ENCODE data around the gene SPOCK2.

The SPOCK2 gene

DNA sequence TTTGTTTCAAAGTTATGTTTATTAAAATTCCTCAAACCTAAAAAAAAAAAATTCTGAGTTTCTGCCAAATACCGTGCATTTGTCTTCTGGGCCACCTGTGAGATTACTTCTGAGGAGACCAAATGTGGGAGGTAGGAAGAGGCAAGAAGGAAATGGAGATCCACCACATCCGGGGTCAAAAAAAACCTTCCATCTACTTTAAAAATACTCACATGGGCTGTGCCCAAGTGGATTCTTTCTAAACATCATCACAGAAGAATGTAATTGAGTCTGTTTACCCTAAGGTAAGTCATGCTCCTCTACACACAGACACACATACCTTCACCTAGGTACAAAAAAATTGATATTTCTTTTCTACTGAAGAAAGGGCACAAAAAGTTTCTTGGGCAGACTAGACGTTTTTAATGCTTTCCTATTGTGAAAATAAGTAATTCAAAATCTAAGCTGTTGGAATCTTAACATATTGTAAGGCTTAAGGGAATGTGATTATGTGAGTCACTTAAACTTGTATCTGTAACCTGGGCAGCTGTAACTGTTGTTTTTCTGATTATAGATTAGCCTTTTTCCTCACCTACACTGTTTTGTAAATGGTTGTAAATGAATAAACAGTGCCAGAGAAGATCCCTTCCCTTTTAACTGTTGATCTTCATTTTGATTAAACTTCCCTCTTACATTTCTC is 19.1 kb upstream of the SPOCK2 start:
- DNase-seq, result no peak

DNA sequence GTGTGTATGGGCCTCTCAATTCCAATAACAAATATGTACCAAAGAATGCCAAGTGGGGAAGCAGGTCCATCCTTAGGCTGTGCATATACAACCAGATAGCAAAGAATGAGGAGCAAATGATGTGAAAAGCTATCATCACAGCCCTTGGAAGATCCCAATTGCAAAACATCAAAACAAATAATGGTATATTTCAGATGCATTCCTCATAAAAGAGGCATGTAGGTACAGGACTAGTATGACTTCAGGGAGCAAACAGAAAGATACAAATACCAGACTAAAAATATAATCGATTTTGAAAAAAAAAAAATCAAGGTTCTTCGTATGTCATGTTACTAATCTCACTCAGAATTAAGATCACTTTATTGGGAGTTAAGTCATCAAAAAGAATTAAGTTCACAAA is 18.5 kb upstream of the SPOCK2 start:
- DNase-seq, result no peak

DNA sequence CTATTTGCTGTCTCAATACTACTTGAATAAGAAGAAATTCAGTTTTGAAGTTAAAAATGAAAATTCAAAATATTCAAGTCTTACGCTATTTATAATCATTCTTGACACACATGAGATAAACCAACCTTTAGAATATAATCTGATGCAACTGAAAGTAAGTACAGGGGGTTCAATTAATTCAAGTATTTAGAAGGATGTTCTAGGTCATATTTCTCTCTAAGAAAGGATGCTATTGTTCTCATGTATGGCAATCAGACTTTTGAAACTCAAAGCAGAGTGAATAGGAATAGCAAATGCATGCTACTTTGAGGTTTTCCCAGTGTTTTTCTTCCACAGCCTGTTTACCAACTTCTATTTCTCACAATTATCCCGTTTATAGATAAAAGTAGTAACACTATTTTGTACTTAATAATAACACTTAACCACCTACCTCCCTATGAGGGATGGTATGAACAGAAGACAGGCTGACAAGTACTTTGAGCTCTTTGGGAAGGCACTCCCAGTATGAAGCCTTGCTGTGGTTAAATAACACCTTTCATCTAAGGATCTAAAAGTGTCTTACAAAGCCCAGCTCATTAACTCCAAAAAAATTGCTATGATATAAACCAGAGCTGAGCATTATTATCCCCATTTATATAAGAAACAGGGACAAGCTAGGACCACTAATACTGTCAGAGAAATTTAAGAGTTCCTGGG is 18.0 kb upstream of the SPOCK2 start:
- no peak for DNase-seq

DNA sequence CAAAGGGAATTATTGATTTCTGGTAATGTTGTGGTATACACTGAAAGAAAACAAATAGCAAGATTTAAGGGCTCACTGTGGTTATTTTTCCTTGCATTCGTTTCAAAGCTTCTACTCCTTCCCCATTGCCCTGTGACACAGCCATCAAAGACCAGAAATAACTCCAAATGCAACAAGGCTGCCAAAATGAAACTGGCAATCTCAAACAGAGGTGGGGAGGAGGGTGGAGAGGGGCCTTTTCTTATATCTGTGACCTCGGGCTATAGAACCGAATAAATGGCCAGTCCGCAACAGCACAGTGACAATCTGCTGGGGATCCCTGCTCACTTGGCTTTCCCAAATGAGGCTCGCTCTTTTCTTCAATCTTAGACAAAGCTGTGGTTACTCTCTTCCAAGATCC is 17.4 kb upstream of the SPOCK2 start:
- DNase-seq, result no peak

DNA sequence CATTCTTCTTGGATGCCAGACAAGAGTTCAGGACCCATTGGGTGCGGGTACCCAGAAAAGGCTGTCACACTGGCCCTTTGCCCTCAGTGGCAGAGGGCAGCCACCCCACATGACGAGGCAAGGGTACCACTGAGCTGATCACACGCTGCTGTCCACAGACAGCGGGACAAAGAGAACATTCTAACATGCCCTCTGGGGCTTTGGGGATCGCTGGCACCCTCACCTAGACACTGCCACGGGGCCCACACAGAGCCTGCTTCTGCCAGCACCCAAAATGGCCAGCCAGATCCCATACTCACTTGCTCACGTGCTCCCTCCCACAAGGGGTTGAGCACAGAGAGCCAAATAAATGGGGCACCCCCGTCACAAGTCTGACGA is 16.7 kb upstream of the SPOCK2 start:
- DNase-seq, result no peak

DNA sequence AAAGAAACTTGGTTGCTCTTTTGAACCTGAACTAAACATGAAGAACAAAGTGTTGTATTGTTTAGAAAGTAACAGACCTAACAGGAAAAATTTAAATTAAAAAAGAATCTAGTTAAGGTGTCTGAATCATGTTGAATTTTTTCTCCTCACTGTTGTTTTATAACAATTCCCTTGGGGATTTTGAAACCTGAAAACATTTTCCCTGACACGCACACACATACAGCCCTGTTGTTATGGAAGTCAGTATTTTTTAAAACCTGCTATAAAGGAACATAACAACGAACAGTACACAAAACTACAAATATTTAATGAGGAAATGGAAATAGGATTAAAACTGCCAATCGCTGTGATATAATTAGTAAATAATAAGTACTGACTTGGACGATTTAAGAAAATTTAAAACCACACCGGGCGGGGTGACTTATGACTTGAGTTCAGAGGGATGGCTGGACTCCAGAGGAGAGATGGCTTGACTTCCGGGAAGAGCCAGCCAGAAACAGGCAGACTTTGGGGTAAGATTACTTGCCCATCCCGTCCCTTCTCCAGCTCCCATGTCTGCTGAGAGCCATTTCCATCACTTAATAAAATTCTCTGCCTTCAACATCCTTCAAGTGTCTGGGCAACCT is 16.2 kb upstream of the SPOCK2 start:
- no peak for DNase-seq

DNA sequence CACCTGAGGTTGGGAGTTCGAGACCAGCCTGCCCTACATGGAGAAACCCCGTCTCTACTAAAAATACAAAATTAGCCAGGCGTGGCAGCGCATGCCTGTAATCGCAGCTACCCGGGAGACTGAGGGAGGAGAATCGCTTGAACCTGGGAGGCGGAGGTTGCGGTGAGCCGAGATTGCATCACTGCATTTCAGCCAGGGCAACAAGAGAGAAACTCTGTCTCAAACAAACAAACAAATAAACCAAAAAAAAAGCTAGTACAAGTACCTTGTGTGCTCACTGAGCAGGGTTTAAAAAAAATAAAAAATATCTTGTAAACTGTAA is 11.2 kb upstream of the SPOCK2 start:
- no peak for DNase-seq

DNA sequence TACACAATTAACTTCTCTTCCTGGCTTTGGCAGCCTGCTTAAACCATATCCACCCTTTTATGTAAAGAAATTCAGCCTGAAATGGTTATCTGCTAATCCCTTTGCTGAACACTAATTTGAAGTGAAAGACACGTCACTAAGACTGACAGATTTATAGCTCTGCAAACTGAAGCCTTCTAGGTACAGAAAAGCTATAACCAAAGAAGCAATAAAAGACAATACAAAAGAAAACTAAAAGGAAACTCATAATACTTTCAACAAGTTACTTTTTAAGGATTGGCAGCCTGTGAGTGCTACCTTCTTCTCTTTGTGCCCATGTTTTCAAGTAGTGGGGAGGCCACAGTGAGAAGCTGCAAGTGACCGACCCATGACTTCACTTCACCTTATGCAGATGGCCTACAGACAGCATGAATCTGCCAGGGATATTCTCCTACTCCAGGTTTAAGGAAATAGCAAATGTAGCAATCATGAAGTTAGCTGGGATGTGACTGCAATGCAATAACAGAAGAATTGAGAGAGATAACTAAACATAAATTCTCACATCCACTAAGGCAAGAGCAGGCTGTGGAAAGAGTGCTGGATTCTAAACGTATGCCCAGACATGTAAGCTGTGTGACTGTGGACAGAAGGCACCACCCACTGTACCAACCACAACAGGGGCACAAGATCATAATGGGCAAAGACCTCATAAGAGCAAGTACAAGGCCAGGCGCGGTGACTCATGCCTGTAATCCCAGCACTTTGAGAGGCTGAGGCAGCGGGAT is 10.7 kb upstream of the SPOCK2 start:
- DNase-seq, result no peak

DNA sequence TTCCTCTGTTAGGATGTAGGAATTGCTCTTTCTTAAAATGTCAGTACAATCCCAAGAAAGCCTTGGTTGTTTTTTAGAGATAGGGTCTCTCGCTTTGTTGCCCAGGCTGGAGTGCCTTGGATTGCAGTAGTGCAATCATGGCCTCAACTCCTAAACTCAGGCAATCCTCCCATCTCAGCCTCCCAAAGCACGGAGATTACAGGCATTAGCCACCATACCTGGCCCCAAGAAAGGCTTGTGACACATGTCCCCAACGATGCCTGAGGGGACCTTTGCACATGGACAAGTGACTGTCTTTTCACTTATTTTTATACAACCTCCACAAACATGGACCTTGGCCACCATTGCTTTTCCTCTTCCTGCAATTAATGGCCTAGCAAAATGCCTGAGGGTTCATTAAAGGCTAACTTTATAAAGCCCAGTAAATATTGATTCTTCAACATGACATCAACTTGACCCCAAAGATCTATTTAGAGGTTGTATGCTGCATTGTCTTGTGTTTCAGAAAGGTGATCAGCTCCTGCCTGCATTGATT is 10.0 kb upstream of the SPOCK2 start:
- no peak for DNase-seq

DNA sequence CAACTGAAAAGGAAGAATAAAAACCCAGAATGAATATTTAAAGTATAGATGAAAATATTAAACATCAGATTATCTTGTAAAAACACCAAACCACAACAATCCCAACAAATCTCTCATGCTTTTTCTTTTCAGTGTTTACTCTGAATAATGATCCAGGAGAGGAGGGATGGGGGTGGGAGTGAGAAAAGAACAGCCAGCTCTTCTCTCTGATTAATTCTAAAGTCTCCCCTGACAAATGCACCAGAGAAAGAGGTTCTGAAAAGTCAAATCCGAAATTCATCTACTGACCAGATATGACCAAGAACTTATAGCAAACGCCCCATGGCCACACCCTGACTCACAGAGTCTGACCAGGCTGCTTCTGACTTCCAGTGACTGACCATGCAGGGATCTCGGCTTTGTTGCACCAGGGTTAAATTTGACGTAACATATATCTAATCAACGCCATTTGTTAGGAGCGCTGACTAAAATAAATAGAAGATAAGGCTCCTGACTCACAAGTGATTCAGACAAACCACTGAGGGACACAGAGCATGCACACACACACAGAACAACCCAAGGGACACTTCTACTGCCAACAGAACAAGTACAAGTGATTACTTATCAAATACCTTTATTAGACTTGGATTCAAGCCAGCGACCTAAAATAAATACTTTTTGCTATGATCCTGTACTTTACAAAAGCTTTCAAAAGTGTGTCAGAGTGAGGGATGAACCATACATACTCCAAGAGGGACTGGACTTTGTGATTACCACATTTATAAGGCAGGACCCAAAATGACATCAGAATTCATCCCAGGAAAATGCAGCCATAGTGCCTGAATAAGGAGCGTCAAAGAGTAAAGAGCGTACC is 9.3 kb upstream of the SPOCK2 start:
- no peak for DNase-seq

DNA sequence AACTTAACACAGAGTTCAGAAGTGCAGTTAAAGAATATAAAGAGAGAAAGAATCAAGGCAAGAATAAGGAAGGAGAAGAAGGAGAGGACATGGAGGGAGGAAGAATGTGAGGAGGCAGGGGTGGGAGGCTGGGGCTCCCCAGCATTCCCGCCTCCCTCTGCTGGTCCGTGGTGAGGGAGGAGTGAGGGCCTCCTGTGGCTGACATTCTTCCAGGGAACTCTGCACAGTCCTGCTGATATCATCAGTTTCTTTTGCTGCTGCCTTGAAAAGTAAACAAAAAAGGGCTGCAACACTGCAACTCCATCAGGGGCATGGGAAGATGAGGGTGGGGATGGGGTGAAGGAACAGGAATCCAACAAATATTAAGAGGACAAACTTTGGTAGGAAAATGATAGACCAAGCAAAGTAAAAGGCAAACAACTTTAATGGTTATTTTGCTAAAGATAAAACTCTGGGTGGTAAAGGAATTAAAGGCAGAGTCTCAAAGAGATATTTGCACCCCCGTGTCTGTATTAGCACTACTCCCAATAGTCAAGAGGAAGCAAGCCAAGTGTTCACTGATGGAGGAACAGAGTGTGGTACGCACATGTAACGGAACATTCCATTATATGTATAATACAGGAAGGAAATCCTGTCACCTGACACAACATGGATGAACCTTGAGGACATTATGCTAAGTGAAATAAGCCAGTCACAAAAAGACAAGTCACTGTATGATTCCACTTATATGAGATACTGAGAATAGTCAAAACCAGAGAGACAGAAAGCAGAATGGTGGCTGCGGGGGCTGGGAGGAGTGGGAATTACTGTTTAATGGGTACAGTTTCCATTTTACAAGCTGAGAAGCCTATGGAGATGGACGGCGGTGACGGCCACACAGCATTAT is 8.0 kb upstream of the SPOCK2 start:
- DNase-seq, result peak; percentile 72

DNA sequence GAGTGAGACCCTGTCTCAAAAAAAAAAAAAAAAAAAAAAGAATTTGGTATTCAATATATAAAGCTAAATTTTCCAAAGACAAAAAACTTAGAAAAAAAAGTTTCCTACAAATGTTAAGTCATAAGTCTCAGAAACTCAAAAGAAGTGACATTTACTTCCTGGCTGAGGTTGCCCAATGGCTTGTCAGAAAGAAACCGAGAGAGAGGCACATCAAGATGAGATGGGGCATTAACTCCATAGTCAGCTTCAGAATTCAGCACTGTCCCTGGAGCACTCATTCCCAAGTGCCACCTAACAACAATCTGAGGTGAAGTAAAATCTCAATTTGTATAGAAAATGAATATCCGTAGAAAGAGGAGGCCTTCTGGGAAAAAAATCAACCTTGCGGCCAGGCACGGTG is 6.8 kb upstream of the SPOCK2 start:
- no peak for DNase-seq

DNA sequence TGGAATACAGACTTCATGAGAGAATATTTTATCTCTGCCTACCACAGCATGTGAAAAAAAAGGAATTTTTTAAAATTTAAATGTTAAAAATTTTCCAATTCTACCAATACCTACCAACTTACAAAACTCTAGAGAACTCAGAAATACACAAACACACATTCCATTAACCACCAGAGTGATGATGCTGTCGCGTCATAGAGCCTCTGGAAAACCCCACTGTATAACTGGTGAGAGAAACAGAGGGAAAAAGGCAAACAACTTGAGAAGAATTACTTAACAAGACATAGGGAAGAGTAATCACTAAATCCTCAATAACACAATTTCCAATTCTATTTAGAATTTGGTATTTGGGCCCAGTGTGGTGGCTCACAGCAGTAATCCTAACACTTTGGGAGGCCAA is 6.2 kb upstream of the SPOCK2 start:
- no peak for DNase-seq

DNA sequence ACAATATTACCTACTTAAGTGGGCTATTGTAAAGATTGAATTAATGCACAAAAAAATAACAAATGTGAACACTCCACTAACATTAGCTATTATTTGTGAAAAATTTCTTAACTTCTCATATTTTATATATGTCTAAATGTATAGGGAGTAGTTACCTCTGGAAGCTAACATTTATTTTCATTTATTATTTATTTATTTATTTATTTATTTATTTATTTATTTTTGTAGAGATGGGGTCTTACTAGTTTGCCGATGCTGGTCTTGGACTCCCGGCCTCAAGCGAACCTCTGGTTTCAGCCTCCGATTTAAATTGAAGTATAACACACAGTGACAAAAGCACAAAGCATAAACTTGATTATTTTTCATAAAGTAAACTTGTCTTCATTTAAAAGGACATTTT is 5.1 kb upstream of the SPOCK2 start:
- DNase-seq, result no peak

DNA sequence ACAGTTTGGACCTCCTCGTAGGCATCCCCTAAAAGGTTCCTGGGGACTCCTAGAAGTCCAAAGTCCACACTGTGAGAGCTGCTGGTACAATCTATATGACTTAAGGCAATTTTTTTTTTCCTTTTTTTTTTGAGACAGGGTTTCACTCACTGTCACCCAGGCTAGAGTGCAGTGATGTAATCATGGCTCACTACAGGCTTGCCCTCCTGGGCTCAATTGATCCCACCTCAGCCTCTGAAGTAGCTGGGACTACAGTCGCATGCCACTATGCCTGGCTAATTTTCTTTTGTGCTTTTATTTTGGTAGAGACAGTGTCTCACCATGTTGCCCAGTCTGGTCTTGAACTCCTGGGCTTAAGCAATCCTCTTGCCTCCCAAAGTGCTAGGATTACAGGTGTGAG is 4.6 kb upstream of the SPOCK2 start:
- no peak for DNase-seq

DNA sequence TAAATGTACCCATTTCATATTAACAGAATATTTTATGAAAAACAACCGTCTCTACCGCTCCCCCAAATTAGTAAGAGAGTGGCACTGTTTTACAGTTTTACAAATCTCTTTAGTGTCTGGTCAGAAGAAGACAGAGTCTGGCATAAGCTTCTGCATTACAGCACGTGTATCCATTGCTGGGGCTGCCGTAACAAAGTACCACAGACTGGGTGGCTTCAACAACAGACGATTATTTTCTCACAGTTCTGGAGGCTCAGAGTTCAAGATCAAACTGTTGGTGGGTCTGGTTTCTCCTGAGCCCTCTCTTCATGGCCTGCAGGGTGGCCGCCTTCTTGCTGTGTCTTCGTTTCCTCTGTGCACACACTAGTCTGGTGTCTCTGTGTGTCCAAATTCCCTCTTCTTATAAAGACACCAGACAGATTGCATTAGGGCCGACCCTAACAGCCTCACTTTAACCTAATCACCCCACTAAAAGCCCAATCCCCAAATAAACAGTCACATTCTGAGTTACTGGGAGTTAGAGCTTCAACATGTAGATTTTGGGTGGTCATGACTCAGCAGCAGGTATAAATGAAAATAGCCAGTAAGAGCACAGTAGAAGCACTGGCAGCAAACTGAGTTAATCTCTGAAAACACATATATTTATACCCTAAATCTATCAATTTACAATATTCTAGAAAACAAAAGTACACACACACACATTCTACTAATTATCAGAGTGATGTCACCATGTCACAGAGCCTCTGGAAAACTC is 4.0 kb upstream of the SPOCK2 start:
- DNase-seq, result no peak

DNA sequence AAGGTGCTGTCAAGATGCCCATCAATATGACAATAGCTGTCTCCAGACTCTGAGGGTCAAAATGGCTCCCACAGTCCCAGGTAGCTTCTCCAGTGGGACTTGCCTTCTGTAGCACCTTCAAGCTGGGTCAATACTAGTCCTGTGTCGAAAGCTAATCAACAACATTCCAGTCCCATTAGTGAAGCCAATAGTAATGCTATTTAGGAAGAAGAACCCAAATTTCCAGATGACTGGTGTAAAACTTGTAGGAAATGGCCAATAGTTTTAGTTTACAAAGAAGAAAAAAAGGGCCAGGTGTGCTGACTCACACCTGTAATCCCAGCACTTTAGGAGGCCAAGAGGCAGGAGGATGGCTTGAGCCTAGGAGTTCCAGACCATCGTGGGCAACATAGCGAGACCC is 2.0 kb upstream of the SPOCK2 start:
- no peak for DNase-seq

DNA sequence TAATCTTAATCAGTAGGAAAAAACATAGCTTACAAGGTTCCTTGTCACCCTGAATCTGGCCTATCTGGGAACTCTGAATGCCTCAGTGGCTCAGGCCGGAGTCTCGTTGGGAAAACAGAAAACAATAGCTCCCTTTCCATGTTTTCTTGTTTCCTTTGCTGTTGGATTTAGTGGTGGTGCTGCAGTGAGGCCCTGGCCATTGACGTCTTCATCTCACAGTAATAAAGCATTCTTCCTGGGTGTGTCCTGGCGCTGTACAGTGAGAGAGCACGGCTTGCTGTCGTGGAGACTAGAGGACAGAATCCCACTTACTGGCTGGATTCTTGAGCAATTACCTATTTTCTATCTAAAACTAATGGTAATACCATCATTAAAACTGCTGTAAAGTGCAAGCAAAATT is 1.3 kb upstream of the SPOCK2 start:
- no peak for DNase-seq

DNA sequence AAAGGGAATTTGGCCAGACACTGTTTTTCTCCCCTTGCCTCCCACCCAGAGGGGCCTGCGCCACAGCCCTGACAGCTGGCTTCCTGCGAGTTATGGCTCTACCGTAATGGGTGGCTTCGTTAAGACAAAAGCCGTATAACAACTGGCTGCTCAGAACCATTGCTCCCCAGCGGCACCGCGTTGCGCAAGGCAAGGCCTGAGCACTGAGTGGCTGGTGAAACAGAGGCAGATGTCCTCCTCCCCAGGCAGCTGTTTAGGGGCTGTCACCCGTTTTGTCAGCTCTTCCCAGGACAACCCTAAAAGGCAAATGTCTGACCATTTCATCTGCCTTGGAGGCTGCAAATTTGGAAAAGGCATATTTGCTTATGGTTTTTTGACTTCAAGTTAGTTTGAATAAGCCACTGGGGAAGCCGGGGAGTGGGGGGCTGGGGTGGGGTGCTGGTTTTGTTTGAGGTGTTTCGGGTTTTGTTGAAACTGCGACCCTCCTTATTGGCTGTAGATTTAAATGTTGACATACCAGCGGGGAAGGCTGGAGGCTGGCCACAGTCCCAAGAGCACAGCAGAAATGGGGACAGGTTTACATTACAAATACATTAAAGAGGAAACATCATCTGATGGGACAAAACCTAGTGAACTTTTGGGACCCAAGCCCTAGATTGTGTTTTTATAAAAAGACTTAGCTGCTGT is 681 bp upstream of the SPOCK2 start:
- DNase-seq, result peak; percentile 73

DNA sequence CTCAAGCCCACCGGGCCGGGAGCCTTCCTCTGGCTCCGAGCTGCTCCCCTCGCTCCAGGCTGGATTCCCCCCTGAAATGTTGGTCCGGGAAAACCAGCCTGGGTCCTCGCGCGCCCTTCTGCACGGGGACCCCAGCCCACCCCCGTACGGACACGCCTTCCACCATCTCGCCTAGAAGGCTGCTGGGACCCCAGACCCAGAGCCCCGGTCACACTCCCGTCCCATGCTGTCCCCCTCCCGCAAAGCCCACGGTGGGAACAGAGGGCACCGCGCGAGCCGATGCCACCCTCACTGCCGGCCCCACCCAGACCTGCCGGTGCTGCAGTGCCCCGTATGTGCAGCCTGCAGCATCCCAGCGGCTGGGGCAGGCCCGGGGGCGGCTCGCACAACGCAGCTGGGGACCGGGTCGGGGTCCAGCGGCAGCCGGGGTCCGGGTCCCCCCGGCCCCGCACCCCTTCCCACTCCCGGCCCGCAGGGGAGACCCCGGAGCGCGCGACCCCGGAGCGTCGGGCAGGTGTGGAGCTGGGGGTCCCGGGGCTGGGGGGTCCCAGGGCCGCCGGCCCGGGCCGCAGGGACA is 871 bp downstream of the SPOCK2 start:
- DNase-seq, result peak; percentile 63
